ENCODE measurements around the gene LOX.
"Not testable (repeated sequence)": the region's sequence is repeated elsewhere in the genome, so short reads cannot be mapped to it uniquely, and the experiment has no call there.

The LOX gene

DNA sequence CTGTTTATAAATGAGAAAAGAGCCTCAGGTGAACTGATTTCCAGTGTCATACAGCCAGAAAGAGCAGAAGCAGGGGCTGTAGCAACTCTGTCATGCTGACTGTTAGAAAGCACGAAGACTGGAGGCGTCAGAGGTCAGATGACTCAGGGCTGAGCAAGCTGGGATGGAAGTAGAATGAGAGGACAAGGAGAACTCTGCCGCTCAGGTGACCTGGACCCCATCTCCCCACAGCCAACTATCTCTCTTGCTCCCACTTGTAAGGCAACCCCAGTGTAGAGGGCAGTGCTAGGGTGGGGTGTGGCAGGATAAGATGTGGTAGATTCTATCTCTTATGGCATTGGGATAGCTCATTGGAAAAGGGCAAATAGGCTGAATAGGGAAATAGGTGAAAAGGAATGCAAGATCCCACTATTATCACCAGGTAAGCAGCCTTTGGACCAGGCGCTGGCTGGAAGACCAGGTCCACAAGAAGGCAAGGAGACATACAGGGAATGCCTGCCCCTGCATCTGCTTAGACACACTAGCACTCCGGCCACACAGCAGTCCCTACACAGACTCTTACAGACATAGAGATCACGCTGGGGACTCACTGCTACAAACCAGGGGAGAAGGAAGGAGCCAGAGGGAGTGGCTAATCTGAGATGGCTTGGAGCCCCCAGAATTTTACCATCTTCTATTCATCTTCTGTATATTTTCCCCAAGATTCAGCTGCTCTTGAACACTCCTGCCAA lies 21.2 kb upstream of the LOX start:
- no peak for DNase-seq (ENCODE audit: low spot score)

DNA sequence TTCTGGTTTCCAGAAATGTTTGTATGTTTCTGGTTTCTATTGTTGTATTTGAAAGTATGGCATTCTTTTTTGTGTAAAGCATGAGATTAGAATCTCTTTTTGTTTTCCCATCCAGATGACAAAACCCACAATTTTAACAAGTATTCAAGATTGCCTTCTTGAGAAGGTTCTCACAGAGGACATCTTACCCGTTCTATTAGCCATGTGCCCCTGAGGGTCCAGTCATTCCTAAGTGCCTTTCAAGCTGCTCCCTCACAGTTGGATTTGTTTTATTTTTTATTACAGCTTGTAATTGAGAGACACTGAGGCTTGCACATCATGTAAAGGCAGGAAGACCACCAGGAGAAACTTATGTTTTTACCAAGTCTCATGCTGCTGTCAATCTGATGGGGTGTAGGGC lies 19.3 kb upstream of the LOX start:
- no peak for DNase-seq (ENCODE audit: low spot score)

DNA sequence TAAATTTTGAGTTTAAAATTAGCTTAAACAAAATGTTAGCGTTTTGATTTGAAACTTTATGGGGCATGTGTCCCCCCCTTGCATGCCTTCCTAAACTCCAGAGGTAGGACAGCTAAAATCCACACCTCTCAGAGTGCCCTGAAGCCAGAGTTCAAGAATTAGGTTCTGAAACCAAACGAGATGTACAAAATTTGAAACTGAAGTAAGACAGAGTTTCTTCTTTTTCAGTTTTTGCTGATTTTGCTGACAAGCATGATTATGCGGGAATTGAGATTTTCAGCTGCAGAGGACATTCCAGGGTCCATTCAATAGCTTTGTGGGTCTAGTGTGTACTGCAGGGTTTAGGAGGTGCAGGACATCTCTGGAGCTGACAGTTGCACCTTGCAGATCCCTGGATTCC lies 17.1 kb upstream of the LOX start:
- no peak for DNase-seq (ENCODE audit: low spot score)

DNA sequence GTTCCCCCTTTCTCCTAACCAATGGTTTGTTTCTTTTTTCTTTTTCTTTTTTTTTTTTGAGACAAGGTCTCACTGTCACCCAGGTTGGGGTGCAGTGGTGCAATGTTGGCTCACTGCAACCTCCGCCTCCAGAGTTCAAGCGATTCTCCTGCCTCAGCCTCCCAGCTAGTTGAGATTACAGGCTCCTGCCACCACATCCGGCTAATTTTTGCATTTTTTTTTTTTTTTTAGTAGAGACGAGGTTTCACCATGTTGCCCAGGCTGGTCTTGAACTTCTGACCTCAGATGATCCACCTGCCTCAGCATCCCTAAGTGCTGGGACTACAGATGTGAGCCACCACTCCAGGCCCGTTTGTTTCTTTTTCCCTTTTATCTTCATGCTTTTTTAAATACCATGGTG lies 16.2 kb upstream of the LOX start:
- DNase-seq (ENCODE audit: low spot score), result not testable (repeated sequence)

GRCh38 chr5:122093415-122094180 lies 15.5 kb upstream of the LOX start:
- no peak for DNase-seq (ENCODE audit: low spot score)

DNA sequence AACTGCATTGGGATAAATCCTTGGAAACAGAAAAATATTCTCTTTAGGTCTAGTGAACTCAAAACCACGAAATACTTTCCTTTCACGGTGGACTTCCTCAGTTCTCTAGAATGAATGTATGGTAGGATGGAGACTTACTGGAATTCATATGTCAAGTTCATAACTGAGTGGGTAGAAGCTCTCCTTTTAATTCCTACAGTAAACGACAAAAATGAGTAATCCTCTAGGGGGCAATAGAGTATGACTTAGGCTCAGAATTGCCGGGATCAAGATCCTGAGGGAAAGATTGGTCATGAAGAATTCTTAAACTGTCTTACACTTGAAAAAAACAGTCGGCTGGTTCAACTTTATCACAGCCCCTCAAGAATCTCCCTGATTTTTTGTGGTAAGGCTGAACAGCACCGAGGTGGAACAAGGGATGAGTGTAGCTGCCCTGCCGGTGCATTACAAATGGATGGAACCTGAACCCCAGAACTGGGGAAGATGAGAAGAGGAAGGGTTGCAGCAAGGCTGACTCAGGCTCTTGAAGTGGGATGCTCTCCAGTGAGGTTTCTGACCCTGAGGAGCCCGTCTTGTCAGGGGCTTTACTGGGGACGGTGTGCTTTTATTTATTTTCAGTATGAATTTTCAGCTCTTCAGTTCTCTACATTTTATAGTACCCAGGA lies 14.0 kb upstream of the LOX start:
- DNase-seq (ENCODE audit: low spot score), result peak; percentile 40

GRCh38 chr5:122089096-122090013 lies 11.3 kb upstream of the LOX start:
- DNase-seq (ENCODE audit: low spot score), result no peak

- DNase-seq (ENCODE audit: low spot score), result no peak
These were observed 7.0 kb upstream of the LOX start for GRCh38 chr5:122085041-122085440.

DNA sequence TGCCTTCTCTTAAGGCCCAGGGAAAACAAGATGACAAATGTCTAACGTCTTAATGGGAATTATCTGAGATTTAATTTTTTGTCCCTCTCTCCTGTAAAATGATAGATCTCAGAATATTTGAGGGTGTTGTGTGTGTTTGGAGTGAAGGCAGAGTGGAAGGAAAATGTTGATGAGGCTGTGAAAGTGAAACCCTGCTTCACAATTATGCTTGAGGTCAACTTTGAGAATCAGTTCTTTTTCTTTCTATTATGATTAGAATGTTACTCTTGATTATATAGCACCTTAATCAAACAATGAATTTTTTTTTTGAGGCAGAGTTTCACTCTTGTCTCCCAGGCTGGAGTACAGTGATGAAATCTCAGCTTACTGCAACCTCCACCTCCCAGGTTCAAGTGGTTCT lies 5.5 kb upstream of the LOX start:
- DNase-seq (ENCODE audit: low spot score), result no peak

DNA sequence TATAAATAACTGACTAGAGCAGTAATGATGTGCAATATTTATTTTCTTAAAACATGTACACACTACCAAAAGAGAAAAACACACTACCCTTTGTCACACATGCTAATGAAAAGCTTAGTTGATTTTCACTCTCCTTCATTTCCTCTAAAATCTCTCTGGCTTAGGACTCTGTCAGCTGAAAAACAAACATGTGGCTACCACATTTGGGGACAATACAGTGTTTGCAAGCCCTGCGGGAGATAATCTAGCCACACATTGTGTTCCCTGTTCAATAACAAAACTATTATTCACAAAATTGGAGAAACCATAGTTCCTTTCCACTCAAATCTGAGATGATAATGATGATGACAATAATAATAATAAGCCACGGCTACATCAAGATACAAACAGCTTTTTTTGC lies 3.5 kb upstream of the LOX start:
- no peak for DNase-seq (ENCODE audit: low spot score)

- DNase-seq (ENCODE audit: low spot score), result peak; percentile 73
These were observed 518 bp downstream of the LOX start for GRCh38 chr5:122077366-122078115.

- peak; percentile 77 for DNase-seq (ENCODE audit: low spot score)
These were observed 1.2 kb downstream of the LOX start for GRCh38 chr5:122076669-122077365.

DNA sequence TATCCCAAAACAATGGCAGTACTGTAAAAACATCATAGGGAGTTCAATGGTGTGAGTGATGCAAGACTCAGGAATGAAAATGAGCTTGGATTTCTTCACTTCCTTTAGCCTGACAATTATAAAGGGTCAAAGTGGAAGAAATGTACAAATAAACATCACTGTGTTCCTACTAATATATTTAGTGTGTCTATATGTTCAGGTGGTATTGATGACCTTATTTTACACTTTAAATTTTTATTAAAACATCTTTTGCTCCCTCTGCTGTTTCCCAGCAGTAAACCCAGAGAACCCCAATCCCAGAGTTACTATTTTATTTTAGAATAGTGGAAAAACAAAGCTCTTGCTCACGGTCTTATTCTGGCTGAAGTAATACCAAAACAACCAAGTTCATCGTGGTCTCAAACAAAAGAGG lies 2.0 kb downstream of the LOX start:
- DNase-seq (ENCODE audit: low spot score), result no peak

- DNase-seq (ENCODE audit: low spot score), result no peak
These were observed 4.2 kb downstream of the LOX start for GRCh38 chr5:122073864-122074263.

DNA sequence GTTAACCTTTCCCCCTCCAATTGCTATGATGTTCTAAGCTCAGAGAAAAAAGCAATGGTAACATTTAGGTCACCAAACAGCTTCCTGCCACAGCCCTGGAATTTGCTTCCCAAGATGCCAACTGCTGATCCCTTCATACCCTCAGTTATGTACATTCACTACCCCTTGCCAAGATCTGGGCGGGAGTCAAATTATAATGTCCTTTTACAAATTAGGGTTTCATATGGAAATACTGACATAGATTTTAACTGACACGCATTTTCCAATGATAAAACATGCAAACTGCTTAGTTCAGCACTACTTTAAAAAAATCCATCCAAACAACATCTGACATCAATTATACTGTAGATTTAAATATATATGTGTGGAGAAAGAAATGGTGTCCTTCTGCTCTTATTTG lies 5.0 kb downstream of the LOX start:
- no peak for DNase-seq (ENCODE audit: low spot score)

DNA sequence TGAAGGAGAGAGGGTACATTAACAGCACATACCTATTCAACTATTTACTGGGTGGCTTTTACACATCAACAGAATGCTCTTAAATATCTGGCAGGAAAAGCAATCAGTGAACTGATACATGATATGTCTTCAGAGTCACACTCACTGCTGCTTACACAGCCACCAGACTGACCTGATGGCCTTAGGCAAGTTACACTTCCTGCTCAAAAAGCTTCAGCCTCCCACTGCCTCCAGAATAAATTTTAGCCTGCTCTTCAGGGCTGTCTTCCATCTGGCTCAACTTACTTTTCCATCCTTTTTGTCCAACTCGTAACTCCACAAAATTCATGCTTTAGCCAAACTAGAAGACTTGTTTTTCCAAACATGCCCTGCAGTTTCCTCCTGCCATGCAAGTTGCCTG lies 10.7 kb downstream of the LOX start:
- no peak for DNase-seq (ENCODE audit: low spot score)

DNA sequence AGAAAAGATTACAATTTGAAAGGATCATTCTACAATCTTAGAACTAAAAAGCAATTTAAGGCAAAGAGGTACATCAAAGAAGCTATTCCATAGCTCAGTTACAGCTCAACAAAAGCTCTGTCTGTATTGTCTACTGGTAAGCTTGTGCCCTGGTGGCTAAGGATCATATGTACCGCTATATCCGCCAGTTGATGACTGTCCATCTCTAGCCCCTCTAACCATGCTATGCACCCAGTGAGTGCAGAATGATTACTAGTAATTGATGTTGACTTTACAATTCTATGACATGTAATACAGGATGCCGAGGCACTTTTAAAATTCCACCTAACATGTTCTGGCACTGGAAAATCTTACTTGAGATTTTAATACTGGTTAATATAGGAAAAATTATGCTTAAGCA lies 13.1 kb downstream of the LOX start:
- no peak for DNase-seq (ENCODE audit: low spot score)

- DNase-seq (ENCODE audit: low spot score), result no peak
These were observed 14.2 kb downstream of the LOX start for GRCh38 chr5:122063836-122064235.

DNA sequence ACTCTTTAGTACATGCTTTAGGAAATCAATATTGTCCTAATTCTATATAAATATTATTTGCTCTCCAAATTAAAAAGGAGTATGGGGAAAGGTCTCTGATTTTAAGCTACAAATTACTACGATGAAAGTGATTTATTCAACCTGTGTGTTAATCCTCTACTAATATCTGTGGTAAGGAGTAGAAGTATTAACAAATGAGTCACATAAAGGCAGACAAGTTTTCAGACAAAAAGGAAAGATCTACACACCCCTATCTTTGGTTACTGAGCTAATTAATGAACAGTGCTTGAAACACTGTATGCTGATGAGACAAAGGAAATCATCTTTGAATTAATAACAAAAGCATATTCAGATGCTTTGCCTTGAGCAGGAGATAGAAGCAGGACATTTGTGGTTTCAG lies 15.9 kb downstream of the LOX start:
- no peak for DNase-seq (ENCODE audit: low spot score)

DNA sequence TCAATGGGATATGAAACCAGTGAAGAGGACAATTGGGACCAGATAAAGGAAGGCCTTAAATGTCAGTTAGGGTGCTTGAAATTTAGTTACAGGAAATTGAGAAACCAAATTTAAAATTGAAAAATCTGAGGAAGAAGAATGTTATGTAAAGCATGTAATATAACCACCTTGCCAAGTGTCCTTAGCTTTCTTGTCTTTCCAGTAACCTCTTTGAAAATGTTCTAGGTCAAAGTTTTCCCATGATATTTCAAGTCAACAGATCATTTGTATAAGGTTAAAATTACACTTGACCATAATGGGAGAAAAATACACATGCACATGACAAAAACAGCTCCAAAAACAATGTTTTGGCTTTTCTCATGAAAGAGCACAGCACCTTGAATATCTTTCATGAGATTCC lies 21.1 kb downstream of the LOX start:
- DNase-seq (ENCODE audit: low spot score), result no peak

DNA sequence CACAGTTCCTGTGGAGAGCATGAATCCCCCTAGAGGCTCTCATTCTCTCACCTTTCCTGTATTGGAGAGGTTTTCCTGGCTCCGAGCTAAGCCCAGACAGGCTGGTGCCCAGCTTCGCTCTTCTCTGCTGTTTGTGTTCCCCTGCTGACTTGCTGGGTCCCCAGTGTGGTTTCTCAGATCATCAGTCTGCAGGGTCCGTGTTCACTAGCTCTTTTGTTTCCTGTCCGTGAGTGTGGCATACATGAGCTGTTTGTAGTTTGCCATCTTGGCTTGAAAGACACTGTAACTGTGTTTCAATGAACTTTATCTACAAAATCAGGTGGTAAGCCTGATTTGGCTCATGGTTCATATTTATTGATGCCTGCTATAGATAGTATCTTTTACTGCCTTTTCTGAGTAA lies 23.8 kb downstream of the LOX start:
- DNase-seq (ENCODE audit: low spot score), result no peak
